GM12801 (cell line): ENCODE measurements around the gene USO1.

Experiments used
- CTCF ChIP-seq: IDR thresholded peaks from one replicate; pipeline ENCODE4 v1.5.1; 2011; ENCODE audit warnings: control low read depth; ENCODE audit not compliant: insufficient read length; ENCODE audit errors: extremely low read depth

The USO1 gene

GRCh38 chr4:75841641-75842520 lies 117.5 kb downstream of the USO1 start:
- no peak for TF ChIP-seq CTCF

DNA sequence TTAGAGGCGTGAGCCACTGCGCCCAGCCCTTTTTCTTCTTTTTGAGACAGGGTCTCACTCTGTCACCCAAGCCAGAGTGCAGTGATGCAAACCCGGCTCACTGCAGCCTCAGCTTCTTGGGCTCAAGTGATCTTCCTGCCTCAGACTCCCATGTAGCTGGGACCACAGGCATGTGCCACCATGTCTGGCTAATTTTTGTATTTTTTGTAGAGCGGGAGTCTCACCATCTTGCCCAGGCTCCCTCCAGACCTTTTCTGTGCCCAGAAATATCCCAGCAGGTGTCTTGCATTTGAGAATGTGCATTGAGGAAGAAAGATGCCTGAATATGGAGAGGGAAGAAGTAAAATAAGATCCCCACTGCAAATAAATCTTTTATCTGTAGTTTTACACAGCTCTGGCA lies 119.2 kb downstream of the USO1 start:
- TF ChIP-seq CTCF: no peak

- TF ChIP-seq CTCF: no peak
Measured at GRCh38 chr4:75844151-75844662, 119.8 kb downstream of the USO1 start.

DNA sequence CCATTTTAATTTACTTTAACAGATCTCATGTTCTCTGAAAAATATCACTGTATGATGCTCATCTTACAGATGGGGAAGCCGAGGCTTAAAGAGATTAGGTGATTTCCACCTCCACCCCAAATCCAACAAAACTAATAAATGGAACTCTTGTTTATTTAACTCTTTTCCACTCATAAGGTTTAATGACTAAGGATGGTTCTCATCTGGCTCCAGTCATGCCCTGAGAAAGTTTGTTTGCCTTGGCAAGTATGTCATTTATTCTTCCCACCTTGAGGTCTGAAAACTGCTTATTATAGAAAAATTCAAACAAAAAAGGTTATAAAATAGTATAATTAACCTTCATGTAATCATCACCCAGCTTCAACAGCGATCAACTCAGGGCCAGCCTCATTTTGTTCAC lies 121.6 kb downstream of the USO1 start:
- TF ChIP-seq CTCF: no peak

DNA sequence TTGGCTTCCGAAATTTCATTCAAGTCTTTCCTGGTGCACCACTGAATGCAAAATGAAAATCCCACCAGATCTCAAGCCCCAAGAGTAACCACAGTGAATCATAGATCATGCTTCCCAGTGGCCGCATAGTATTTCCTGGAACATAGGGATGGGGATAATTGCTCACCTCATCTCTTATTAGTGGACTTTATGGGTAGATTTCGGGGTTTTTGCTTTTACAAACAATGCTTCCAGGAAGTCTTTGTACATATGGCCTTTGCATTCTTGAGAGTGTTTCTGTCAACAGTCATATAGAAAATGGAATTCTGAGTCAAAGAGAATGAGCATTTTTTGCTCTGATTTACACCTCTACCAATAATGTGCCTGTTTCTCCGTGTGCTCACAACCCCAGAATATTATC lies 124.5 kb downstream of the USO1 start:
- no peak for TF ChIP-seq CTCF

DNA sequence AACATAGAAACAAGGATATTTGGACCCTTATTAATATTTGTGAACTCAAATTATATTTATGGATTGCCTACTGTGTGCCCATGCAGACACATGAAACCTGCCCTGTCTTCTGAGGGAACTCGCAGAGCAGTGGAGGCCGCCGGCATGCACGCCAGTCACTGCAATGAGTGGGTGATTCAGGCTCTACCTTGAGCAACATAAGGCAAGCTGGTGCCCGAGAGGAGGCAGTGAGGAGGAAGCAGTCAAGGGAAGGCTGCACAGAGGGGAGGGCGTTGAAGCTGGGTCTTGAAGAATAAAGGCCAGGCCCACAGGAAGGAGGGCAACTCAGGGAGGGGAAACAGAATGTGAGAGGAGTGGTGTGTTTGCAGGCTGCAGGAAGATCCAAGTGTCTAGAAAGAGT lies 125.1 kb downstream of the USO1 start:
- no peak for TF ChIP-seq CTCF

GRCh38 chr4:75858721-75859120 lies 134.3 kb downstream of the USO1 start:
- TF ChIP-seq CTCF: no peak
